Stimulated activated effector memory CD8-positive, alpha-beta T cell treated with anti-CD3 and anti-CD28 coated beads, Interleukin-12 subunit alpha, Interleukin-12 subunit beta, amount 100 ng/mL, for 72 hours (primary cell): ENCODE results near the gene PAK1.
"Not testable (repeated sequence)": the region's sequence is repeated elsewhere in the genome, so short reads cannot be mapped to it uniquely, and the experiment has no call there.

Source experiments
- ATAC-seq: fragments of 150-1000 bp; cut with Tn5 transposase; 2 replicates; pipeline ENCODE4 v1.10.0; 2021
- DNase-seq, 2 donors: peaks; one replicate each; pipeline ENCODE4 v3.0.0; 2021 to 2022; ENCODE audit warnings: low spot score in 2 of 2
- H3K27ac Mint-ChIP-seq: one replicate; pipeline ENCODE4 v1.8.0; 2022; ENCODE audit warnings: mild to moderate bottlenecking, mixed read lengths
- H3K36me3 Mint-ChIP-seq: one replicate; pipeline ENCODE4 v1.8.0; 2022; ENCODE audit warnings: mild to moderate bottlenecking, mixed read lengths
- H3K4me1 Mint-ChIP-seq: one replicate; pipeline ENCODE4 v1.8.0; 2022; ENCODE audit warnings: mixed read lengths
- H3K4me3 Mint-ChIP-seq: one replicate; pipeline ENCODE4 v1.8.0; 2022; ENCODE audit warnings: mild to moderate bottlenecking, mixed read lengths
- H3K9me3 Mint-ChIP-seq: one replicate; pipeline ENCODE4 v1.8.0; 2022; ENCODE audit warnings: mixed read lengths

PAK1 gene

DNA sequence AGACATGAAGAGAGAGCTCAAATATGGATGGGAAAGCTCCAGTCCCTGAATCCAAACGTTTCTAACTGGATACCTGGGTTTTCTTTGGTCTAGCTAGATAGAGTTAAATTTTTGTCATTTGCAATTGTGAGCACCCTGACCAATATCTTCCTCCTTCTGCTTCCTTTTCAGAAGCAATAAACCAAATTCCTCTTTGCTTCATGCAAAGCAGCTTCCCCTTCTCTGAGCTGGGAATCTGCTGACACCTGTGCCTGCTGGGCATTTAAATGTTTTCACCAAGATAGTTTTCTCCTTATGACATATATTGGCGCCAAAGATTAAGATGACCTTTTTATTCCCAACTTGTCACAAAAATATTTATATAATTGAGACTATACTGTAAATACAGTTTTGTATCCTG lies 27.9 kb upstream of the PAK1 start:
- Mint-ChIP-seq H3K36me3 (peaks cover 6% of the 10 kb centered on the region), H3K9me3 (no peaks in the 10 kb centered on the region), H3K27ac (peak overlapping the region; percentile 58), H3K4me3 (no peak overlapping the region), H3K4me1 (no peaks in the 10 kb centered on the region)
- ATAC-seq (no peak), DNase-seq (no peak)

DNA sequence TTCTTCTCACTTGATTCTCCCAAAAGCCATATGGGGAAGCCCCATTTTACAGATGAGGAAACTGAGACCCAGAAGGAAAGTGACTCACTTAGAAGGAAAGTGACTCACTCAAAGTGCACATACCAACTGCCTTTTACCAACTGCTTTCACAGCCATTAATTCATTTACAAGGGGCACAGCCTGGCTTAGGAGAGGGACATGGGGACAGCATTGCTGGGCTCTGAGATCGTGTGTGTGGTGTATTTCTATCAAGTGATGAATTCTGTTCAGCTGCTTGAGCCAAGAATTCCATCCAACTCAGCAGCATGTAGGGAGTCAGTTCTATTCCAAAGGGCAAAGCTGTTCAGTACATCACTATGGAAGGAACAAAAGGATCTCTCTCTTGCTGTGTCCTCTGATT lies 23.5 kb upstream of the PAK1 start:
- ATAC-seq, result no peak
- Mint-ChIP-seq H3K27ac (no peak overlapping the region), H3K4me3 (no peak overlapping the region), H3K9me3 (no peaks in the 10 kb centered on the region), H3K36me3 (peaks cover 6% of the 10 kb centered on the region), H3K4me1 (no peaks in the 10 kb centered on the region)
- DNase-seq, result no peak

DNA sequence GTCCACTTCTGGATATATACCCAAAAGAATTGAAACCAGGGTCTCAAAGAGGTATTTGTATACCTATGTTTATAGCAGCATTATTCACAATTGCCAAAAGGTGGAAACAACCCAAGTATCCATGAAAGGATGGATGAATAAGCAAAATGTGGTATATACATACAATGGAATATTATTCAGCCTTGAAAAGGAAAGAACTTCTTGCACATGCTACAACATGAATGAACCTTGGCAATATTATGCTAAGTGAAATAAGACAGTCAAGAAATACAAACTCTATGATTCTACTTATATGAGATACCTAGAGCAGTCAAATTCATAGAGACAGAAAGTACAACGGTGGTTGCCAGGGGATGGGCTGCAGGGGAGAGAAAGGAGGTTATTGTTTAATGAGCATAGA lies 21.6 kb upstream of the PAK1 start:
- no peak for DNase-seq
- no peak overlapping the region for H3K27ac Mint-ChIP-seq
- H3K4me3 Mint-ChIP-seq, result no peak overlapping the region
- peaks cover 6% of the 10 kb centered on the region for H3K36me3 Mint-ChIP-seq
- ATAC-seq, result no peak
- H3K4me1 Mint-ChIP-seq, result no peaks in the 10 kb centered on the region
- no peaks in the 10 kb centered on the region for H3K9me3 Mint-ChIP-seq

DNA sequence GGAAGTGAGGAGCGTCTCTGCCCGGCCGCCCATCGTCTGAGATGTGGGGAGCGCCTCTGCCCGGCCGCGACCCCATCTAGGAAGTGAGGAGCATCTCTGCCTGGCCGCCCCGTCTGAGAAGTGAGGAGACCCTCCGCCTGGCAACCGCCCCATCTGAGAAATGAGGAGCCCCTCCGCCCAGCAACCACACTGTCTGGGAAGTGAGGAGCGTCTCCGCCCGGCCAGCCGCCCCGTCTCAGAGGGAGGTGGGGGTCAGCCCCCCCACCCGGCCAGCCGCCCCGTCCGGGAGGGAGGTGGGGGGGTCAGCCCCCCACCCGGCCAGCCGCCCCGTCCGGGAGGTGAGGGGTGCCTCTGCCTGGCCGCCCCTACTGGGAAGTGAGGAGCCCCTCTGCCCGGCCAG lies 16.1 kb upstream of the PAK1 start:
- not testable (repeated sequence) for H3K36me3 Mint-ChIP-seq, H3K9me3 Mint-ChIP-seq, H3K4me3 Mint-ChIP-seq, DNase-seq, ATAC-seq, H3K27ac Mint-ChIP-seq, H3K4me1 Mint-ChIP-seq

DNA sequence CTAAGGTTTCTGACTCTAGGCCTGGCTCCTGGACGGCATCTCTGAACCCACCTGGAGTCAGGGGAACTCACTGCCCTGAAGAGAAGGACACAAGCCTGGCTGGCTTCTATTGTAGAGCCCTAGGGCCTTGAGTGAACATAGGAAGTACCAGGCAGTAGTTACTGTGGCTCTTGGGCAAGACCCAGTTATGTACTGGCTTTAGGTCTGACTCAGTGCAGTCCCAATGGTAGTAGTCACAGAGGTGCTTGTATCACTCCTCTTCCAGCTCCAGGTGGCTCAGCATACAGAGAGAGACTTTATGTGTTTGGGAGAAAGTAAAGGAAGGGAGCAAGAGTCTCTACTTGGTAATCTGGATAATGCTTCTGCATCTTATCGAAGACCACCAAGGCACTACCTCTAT lies 13.9 kb upstream of the PAK1 start:
- no peak overlapping the region for H3K4me3 Mint-ChIP-seq
- H3K4me1 Mint-ChIP-seq, result no peaks in the 10 kb centered on the region
- H3K27ac Mint-ChIP-seq, result no peak overlapping the region
- H3K36me3 Mint-ChIP-seq, result no peaks in the 10 kb centered on the region
- no peaks in the 10 kb centered on the region for H3K9me3 Mint-ChIP-seq
- ATAC-seq (peak; percentile 40), DNase-seq (no peak)

DNA sequence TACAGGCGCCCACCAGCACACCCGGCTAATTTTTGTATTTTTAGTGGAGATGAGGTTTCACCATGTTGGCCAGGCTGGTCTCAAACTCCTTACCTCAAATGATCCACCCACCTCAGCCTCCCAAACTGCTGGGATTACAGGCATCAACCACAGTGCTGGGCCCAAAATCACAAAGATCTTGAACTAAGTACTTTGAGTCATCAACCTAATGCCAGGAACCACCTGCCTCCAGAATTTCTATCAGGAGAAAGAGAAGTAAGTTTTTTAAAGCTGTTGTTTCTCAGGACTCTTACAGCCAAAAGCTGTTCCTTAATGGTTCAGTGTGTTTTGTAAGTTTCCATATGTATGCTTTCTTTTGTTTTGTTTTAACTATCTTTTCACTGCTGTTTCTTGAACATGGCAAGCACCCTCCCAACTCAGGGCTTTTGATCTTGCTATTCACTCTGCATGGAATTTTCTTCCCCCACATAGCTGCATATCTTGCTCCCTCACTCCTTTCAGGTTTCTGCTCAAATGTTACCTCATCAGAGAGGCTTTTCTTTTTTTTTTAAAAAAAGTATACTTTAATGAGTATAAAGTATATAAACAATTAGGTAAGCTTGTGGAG lies 6.0 kb upstream of the PAK1 start:
- Mint-ChIP-seq H3K4me3 (no peak overlapping the region), H3K4me1 (no peaks in the 10 kb centered on the region)

DNA sequence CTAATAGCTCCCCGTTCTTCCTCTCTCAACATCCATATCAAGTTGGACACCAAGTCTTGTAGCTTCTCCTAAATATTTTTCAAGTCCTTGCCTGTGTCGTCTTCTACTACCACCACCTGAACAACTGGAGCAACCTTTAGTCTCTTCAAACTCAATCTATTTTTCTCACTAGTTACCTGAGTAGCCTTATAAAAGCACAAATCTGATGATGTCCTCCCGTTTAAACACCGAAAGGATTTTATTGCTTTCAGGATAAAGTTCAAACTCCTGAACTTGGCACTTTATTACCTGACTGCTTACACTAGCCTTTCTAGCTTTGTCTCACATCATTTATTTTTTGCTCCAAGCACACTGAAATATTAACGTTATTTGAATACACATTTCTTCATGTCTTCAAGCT lies 1.3 kb upstream of the PAK1 start:
- Mint-ChIP-seq H3K4me3 (peak overlapping the region; percentile 68), H3K27ac (peak overlapping the region; percentile 0), H3K4me1 (no peaks in the 10 kb centered on the region), H3K36me3 (peaks cover 7% of the 10 kb centered on the region), H3K9me3 (no peaks in the 10 kb centered on the region)
- no peak for ATAC-seq
- DNase-seq, result no peak

More for the DNA sequence above, 6.0 kb upstream of the PAK1 start:
- ATAC-seq (no peak), DNase-seq (no peak)
- Mint-ChIP-seq H3K9me3 (no peaks in the 10 kb centered on the region), H3K36me3 (no peaks in the 10 kb centered on the region), H3K27ac (no peak overlapping the region)

DNA sequence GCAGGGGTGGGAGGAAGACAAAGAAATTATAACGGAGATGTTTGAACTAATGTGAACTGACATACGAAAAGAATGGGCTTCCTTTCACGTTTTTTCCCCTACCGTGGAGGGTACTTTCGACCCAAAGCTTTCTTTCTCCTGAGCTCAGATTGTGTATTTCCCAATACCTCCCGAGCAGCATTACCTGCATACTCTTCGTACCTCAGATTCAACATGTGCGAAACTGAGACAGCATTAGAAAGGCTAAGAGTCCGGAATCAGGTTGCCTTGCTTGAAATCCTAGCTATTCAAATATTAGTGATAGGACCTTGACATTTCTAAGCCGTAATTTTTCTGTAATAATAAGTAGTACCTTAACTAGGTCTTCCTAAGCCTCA lies 778 bp upstream of the PAK1 start:
- Mint-ChIP-seq H3K36me3 (peaks cover 7% of the 10 kb centered on the region), H3K9me3 (no peaks in the 10 kb centered on the region), H3K4me3 (peak overlapping the region; percentile 68), H3K27ac (peak overlapping the region; percentile 0), H3K4me1 (no peaks in the 10 kb centered on the region)
- DNase-seq (no peak), ATAC-seq (no peak)

DNA sequence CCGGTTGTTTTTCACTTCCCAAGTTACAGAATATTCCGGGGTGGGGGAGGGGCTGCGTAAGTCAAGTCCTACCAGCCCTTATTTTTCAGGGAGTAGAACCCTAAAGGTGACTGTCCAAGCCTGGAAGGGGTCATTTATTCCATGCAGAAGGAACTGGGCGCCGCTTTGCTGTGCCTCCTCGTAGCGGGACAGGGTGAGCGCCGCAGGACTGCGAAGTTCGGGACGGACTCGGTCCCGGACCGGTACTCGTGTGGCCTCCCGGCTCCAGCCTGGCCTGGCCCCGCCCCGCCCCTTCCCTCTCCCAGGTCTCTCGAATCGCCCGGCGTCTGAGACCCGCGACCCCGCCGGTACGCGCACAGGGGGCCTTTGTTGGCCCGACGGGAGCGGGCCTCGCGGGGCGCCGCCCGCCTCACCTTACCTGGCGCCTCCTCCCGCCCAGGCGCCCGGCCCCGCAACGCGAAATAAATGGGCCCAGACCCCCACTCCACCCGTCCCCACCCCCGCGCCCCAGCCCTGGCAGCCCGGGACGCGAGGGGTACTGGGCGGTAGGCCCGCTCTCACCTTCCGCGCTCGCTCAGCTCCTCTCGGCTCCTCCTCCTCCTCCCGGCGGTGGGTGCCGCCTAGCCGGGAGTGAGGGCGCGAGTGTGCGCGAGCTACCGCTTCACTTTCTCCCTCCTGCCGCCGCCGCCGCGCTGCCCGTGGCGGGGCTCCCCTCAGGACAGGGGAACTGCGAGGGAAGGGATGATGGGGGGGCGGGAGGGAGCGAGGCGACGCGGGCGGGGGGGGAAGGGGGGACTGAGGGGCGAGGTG lies 698 bp downstream of the PAK1 start:
- H3K4me1 Mint-ChIP-seq, result no peaks in the 10 kb centered on the region
- H3K4me3 Mint-ChIP-seq, result peak overlapping the region; percentile 68
- H3K27ac Mint-ChIP-seq, result peak overlapping the region; percentile 0
- peaks cover 7% of the 10 kb centered on the region for H3K36me3 Mint-ChIP-seq
- H3K9me3 Mint-ChIP-seq, result no peaks in the 10 kb centered on the region
- ATAC-seq (peak; percentile 81), DNase-seq (peak; percentile 24 to 71)

DNA sequence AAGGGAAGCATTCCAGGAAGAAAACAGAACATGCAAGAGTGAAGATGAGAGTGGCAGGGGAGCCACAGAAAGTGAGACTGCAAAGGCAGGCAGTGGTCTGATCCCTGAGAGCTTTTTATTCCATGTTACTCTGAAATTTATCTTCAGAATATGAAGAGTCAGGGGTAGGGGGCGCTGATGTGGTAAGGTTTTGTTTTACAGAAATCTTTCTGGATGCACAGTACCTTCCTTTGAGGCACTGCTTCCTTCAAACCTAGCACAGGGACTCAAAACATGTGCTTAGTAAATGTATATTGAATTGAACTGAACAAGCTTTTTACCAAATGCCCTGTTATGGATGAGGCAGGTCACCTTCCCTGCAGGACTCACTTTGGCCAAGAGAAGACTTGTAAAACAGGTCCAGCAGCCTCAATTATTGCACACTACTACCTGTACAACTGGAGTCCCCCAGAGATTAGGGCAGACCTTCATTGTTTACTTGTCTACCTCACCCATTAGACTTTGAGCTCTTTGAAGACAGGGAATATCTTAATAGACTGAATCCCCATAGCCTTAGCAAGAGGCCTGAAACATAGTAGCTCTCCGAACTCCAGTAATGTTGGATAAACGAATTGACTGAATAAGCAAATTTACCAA lies 2.2 kb downstream of the PAK1 start:
- Mint-ChIP-seq H3K27ac (no peak overlapping the region), H3K9me3 (no peaks in the 10 kb centered on the region), H3K36me3 (peaks cover 7% of the 10 kb centered on the region), H3K4me1 (no peaks in the 10 kb centered on the region), H3K4me3 (no peak overlapping the region)
- ATAC-seq (no peak), DNase-seq (no peak)

DNA sequence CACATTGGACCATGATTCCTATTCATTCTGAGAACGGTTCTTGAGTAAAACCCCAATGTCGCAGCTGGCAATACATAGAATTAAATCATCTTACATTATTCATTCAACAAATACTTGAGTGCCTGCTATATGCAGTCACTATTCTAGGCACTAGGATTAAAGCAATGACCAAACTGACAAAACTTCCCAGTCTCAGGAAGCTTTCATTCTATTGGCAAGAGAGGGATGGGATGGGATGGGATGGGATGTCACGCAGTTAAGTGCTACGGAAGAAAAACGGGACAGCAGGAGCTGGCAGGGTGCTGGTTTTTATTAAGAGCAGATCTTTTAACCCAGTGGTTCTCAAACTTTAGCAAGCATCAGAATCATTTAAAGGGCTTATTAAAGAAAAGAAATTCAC lies 2.9 kb downstream of the PAK1 start:
- H3K4me1 Mint-ChIP-seq, result no peaks in the 10 kb centered on the region
- H3K4me3 Mint-ChIP-seq, result no peak overlapping the region
- peaks cover 7% of the 10 kb centered on the region for H3K36me3 Mint-ChIP-seq
- DNase-seq (no peak), ATAC-seq (no peak)
- no peak overlapping the region for H3K27ac Mint-ChIP-seq
- H3K9me3 Mint-ChIP-seq, result no peaks in the 10 kb centered on the region

DNA sequence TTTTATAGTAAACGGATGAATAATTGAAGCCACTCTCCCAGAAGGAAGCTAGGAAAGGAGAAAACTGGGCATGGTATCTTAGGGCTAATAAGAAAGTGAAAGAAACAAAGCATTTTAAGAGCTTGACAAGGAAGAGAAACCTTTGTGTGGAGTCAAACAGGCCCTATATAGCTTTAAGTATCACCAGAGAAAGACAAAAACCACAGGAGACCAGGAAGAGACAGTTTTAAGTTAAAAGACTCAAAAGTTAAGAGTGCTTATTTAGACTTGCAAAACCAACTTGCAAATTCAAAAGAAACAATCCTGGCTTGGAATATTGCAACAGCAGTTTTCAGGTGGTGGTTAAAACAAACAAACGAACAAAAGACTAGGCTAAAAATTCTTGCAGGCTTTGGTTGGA lies 3.4 kb downstream of the PAK1 start:
- H3K27ac Mint-ChIP-seq, result no peak overlapping the region
- no peaks in the 10 kb centered on the region for H3K4me1 Mint-ChIP-seq
- H3K4me3 Mint-ChIP-seq, result no peak overlapping the region
- no peaks in the 10 kb centered on the region for H3K9me3 Mint-ChIP-seq
- DNase-seq, result no peak
- H3K36me3 Mint-ChIP-seq, result peaks cover 7% of the 10 kb centered on the region
- no peak for ATAC-seq

DNA sequence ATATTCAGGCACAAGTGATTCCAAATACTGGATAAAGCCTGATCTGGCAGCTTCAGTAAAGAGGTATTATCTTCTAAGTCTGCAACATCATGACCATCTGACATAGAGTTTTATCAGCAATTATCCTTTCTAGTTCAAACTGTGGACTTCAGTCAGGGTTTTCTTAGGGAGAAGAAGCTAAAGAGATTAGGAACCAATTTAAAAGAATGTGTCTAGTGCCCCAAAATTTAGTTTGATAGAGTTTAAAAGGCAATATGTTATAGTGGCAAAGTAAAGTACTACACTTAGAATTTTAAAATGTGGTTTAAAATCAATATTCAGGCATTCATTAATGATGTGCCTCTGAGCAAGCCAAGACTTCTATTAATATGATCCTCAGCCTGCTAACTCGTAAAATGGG lies 5.4 kb downstream of the PAK1 start:
- Mint-ChIP-seq H3K4me1 (no peaks in the 10 kb centered on the region), H3K4me3 (no peak overlapping the region), H3K36me3 (no peaks in the 10 kb centered on the region), H3K9me3 (no peaks in the 10 kb centered on the region), H3K27ac (no peak overlapping the region)
- no peak for DNase-seq
- ATAC-seq, result no peak

DNA sequence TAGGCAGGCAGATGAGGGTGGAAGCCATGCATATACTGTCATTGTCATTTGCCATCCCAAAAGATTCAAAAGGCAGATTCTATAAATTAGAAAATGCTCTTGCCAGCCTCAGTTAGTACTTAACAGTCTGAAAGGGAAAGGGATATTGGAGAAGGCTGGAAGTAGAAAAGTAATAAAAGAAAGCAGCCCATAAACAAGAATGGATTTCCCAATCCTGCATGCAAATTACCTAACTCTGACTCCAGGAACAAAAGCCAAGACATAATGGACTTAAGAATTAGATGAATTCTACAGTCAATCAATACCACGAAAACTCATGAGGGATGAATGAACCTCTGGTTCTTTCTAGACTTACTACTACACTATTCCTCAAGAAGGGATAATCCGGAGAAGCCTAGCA lies 5.9 kb downstream of the PAK1 start:
- no peaks in the 10 kb centered on the region for H3K36me3 Mint-ChIP-seq
- H3K27ac Mint-ChIP-seq, result no peak overlapping the region
- DNase-seq (no peak), ATAC-seq (no peak)
- H3K4me1 Mint-ChIP-seq, result no peaks in the 10 kb centered on the region
- no peaks in the 10 kb centered on the region for H3K9me3 Mint-ChIP-seq
- no peak overlapping the region for H3K4me3 Mint-ChIP-seq

DNA sequence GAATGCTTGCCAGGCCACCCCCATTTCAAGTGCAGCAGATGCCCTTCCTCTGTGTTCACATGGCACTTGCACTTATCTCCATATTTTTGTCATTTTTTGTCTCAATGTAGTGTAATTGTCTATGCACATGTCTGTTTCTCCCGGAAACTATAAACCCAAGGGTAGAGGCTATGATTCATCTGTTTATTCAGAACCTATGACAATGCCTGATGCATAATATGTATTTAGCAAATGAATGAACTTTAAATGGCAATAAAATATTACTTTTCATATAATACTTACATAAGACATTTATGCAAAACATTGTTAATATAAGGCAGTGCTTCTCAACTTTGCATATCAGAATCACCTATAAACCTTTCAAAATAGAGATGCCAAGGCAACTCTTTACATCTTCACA lies 6.7 kb downstream of the PAK1 start:
- Mint-ChIP-seq H3K4me3 (no peak overlapping the region), H3K9me3 (no peaks in the 10 kb centered on the region), H3K27ac (no peak overlapping the region), H3K36me3 (no peaks in the 10 kb centered on the region), H3K4me1 (no peaks in the 10 kb centered on the region)
- no peak for DNase-seq
- no peak for ATAC-seq

DNA sequence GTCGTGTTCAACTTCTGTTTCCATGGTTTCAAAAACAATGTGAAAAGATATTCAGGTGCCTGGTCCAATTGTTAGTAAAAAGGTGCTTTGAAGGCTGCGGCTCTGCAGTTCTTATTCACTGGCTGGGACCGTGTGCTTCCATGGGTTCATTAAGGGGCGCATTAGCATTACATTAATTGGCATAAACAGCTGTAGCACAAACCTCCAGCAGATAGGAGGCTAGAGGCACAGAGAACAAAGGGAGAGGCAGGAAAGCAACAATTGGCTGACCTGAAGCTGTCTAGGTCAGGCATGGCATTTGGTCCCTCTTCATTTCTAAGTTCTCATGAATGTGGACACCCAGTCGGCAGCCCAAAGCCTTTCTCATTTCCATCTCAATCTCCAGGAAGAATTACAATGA lies 16.6 kb downstream of the PAK1 start:
- Mint-ChIP-seq H3K9me3 (no peaks in the 10 kb centered on the region), H3K27ac (no peak overlapping the region)

More for the DNA sequence above, 16.6 kb downstream of the PAK1 start:
- DNase-seq (no peak), ATAC-seq (no peak)
- H3K4me1 Mint-ChIP-seq, result no peaks in the 10 kb centered on the region
- no peaks in the 10 kb centered on the region for H3K36me3 Mint-ChIP-seq
- no peak overlapping the region for H3K4me3 Mint-ChIP-seq
